GM12892 (cell line): ENCODE data around the gene STS.

Source experiments
- POLR2A ChIP-seq: IDR thresholded peaks from 2 replicates; pipeline ENCODE4 v1.6.1; 2011; ENCODE audit warnings: low read depth, low read length, control low read depth
- POLR2AphosphoS5 ChIP-seq: IDR thresholded peaks from 2 replicates; pipeline ENCODE4 v1.6.1; 2011; ENCODE audit warnings: low read depth, low read length, control low read depth

GRCh38 chrX:7109049-7109531 lies 38.4 kb upstream of the STS start:
- TF ChIP-seq POLR2AphosphoS5 (no peak), POLR2A (no peak)
